ENCODE measurements around the gene GPLD1.

DNA sequence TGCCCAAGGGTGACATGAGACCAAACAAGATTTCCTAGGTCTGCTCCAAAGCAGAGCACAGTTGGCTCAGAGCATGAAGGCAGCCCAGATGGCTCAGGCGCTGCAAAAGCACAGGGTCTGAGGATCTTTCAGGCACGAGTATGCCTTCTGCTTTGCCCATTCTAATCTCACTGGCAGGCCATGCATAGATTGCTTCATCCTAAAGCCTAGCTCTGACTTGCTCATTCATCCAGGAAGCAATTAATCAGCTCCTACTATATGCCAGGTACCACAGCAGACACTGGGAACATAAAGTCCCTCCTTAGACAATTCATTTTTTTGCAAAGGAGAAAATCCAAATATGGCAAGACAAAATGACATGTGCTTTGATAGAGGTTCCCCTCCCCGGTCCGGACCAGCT, 31.2 kb downstream of the GPLD1 start:
- no peak for TF ChIP-seq CTCF (IDR thresholded peaks at IDR 0.05; ENCODE audit: low read depth, low read length, missing input control)
- TF ChIP-seq JUND (IDR thresholded peaks at IDR 0.05) = no peak
- TF ChIP-seq YY1 (IDR thresholded peaks at IDR 0.05) = no peak
- TF ChIP-seq MAX (IDR thresholded peaks at IDR 0.05) = no peak
- TF ChIP-seq REST (IDR thresholded peaks at IDR 0.05) = no peak
- no peak for TF ChIP-seq SP1 (IDR thresholded peaks at IDR 0.05)
- TF ChIP-seq FOXA1 (IDR thresholded peaks at IDR 0.05) = no peak
- TF ChIP-seq, protein P1, sequence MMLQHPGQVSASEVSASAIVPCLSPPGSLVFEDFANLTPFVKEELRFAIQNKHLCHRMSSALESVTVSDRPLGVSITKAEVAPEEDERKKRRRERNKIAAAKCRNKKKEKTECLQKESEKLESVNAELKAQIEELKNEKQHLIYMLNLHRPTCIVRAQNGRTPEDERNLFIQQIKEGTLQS (IDR thresholded peaks at IDR 0.05) = no peak
- TF ChIP-seq RAD21 (IDR thresholded peaks at IDR 0.05) = no peak
- TF ChIP-seq GABPA (IDR thresholded peaks at IDR 0.05 in 1 of 2, conservative IDR thresholded peaks at IDR 0.05 in 1 of 2) = no peak
- TF ChIP-seq TAF1 (conservative IDR thresholded peaks at IDR 0.05) = no peak
- TF ChIP-seq RXRA (IDR thresholded peaks at IDR 0.05) = no peak
- TF ChIP-seq, protein P2, sequence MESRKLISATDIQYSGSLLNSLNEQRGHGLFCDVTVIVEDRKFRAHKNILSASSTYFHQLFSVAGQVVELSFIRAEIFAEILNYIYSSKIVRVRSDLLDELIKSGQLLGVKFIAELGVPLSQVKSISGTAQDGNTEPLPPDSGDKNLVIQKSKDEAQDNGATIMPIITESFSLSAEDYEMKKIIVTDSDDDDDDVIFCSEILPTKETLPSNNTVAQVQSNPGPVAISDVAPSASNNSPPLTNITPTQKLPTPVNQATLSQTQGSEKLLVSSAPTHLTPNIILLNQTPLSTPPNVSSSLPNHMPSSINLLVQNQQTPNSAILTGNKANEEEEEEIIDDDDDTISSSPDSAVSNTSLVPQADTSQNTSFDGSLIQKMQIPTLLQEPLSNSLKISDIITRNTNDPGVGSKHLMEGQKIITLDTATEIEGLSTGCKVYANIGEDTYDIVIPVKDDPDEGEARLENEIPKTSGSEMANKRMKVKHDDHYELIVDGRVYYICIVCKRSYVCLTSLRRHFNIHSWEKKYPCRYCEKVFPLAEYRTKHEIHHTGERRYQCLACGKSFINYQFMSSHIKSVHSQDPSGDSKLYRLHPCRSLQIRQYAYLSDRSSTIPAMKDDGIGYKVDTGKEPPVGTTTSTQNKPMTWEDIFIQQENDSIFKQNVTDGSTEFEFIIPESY (IDR thresholded peaks at IDR 0.05) = no peak
- no peak for TF ChIP-seq HNF4A (conservative IDR thresholded peaks at IDR 0.05)
